Adrenal gland (tissue), 12 donors: Measurements from ENCODE around the gene SFT2D3. TPM values are rescaled to one million over a fixed set of nuclear protein-coding genes. Genes with fewer than 3 reads are reported as not detected.

Experiments used
- DNase-seq, 7 donors: peaks; one replicate each; pipeline ENCODE4 v3.0.0-alpha.2; 2019 to 2020
- H3K27ac ChIP-seq, 5 donors: fragments of 200-600 bp; sonication (generic) in 4 of 5; 1 replicate in 3 of 5; 2 replicates in 2 of 5; pipeline versions ENCODE4 v1.5.1 to v1.8.0; 2016 to 2020; ENCODE audit warnings: mild to moderate bottlenecking in 1 of 5
- H3K27me3 ChIP-seq: fragments of 200-600 bp; 2 replicates; pipeline ENCODE4 v1.8.0; 2021
- H3K36me3 ChIP-seq, 2 donors: fragments of 200-600 bp; replicated peaks in 1 of 2; 1 replicate in 1 of 2; 2 replicates in 1 of 2; pipeline versions ENCODE4 v1.5.1 to v1.8.0; 2018 to 2022
- H3K4me1 ChIP-seq, 2 donors: fragments of 200-600 bp; replicated peaks in 1 of 2; 1 replicate in 1 of 2; 2 replicates in 1 of 2; pipeline versions ENCODE4 v1.5.1 to v1.8.0; 2018 to 2021
- H3K4me3 ChIP-seq, 4 donors: fragments of 200-600 bp; sonication (generic) in 3 of 4; one replicate each; pipeline ENCODE4 v1.5.1; 2016 to 2018
- H3K9me3 ChIP-seq, 3 donors: fragments of 200-600 bp; sonication (generic) in 1 of 3; replicated peaks in 1 of 3; 1 replicate in 2 of 3; 2 replicates in 1 of 3; pipeline versions ENCODE4 v1.5.1 to v1.8.0; 2016 to 2021
- POLR2A ChIP-seq, 2 donors: fragments of 450-650 bp; IDR thresholded peaks; one replicate each; pipeline ENCODE4 v1.6.1; 2017; ENCODE audit warnings: antibody characterized with exemption in 2 of 2, mild to moderate bottlenecking in 2 of 2, moderate library complexity in 1 of 2
- WGBS, 4 donors: extraction: QIAGEN DNeasy Blood & Tissue Kit in 2 of 4; methylation state at CpG; one replicate each; pipeline versions ENCODE4 v1.1.5 to v1.1.7; 2013 to 2017; 5-methylcytosine and 5-hydroxymethylcytosine counted together
- intact Hi-C, 2 donors: fragments of 100-400 bp; cut with DNase I; formaldehyde crosslinking; loops; one replicate each; pipeline versions ENCODE4 v1.14.1 to v1.15.0; 2022 to 2023
- polyA plus RNA-seq, 3 donors: library from polyadenylated mRNA; stranded (reverse); fragments of 200-250 nt in 2 of 3; fragments of 350-450 nt in 1 of 3; fragmentation: Illumina TruSeq in 1 of 3; extraction: RNeasy Lipid Tissue Mini Kit (QIAGEN cat#74804) in 1 of 3; gene quantifications; one replicate each; pipeline ENCODE4 v1.2.3, GENCODE V29; 2013 to 2014
- total RNA-seq, 9 donors: library from RNA; depleted of rRNA in 4 of 9; stranded (reverse); fragments of >200 nt in 4 of 9; fragments of 120-200 nt in 1 of 9; fragmentation: NEBNext Ultra II Directional in 1 of 9; extraction: Animal tissue kit (Norgen Biotek cat#: 25700) in 1 of 9; gene quantifications; one replicate each; pipeline versions ENCODE4 v1.1.0 to v1.2.4, GENCODE V29; 2013 to 2023
- TF ChIP-seq, protein P1 (sequence below), 6 experiments: fragments of 450-650 bp in 4 of 6; fragments of 200-600 bp in 2 of 6; sonication (generic) in 1 of 6; IDR thresholded peaks; 1 replicate in 5 of 6; 2 replicates in 1 of 6; pipeline versions ENCODE4 v1.5.1 to v1.8.0; 2016 to 2021; ENCODE audit warnings: antibody characterized with exemption in 6 of 6, mild to moderate bottlenecking in 2 of 6, moderate library complexity in 1 of 6
- donor health status: healthy with polysubstance abuse.
- donor health status: Bipolar disorder and iron deficiency.
- donor health status: DM: yes; HTN: yes; CAD: no.
- donor health status: DM: no; HTN: no; CAD: no.
- donor health status: DM: no; HTN: no; CAD: no.
- donor health status: DM: yes; HTN: yes; CAD: no.

The SFT2D3 gene
- total and polyA plus RNA-seq, 12 donors = 4.3 to 12.2 (median 6.4) TPM

DNA sequence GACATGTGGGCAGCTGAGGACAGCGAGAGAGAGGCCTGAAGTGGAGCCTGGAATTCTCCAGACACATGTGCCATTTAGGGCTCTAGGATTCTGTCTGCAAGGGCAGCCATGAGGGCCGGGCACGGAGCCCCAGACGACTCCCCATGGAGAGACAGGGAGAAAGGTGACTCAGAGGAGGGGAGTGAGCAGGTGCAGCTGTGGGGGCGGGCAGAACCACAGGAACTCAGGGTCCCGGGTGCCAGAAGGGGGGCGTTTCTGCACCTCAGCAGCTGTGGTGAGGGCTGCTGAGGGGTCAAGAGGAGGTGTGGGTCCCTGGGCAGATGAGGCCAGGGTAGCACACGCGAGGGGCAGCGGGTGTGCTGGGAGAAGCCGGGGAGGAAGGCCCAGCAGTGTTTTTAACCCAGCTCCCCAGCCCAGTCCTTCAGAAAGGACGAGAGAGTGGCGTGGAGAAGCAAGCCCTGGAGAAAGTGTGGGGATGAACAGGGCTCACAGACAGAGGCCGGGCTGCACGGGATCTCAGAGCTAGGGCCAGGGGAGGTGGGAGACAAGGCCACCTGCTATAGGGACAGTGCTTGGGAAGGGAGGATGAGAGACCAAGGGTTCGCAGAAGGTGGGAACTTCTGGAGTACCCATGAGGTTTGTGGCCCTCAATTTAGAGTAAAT lies 47.7 kb upstream of the SFT2D3 start:
- WGBS, 4 donors = 80 to 83% (median 81%) methylated on average over 16 of the region's 16 CpGs
- H3K9me3 ChIP-seq = no peaks in the 10 kb centered on the region
- no peak overlapping the region for H3K4me3 ChIP-seq
- TF ChIP-seq, protein P1, sequence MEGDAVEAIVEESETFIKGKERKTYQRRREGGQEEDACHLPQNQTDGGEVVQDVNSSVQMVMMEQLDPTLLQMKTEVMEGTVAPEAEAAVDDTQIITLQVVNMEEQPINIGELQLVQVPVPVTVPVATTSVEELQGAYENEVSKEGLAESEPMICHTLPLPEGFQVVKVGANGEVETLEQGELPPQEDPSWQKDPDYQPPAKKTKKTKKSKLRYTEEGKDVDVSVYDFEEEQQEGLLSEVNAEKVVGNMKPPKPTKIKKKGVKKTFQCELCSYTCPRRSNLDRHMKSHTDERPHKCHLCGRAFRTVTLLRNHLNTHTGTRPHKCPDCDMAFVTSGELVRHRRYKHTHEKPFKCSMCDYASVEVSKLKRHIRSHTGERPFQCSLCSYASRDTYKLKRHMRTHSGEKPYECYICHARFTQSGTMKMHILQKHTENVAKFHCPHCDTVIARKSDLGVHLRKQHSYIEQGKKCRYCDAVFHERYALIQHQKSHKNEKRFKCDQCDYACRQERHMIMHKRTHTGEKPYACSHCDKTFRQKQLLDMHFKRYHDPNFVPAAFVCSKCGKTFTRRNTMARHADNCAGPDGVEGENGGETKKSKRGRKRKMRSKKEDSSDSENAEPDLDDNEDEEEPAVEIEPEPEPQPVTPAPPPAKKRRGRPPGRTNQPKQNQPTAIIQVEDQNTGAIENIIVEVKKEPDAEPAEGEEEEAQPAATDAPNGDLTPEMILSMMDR (IDR thresholded peaks at IDR 0.05) = no peak
- TF ChIP-seq POLR2A (IDR thresholded peaks at IDR 0.05) = no peak
- no peak for DNase-seq
- H3K36me3 ChIP-seq = no peaks in the 10 kb centered on the region
- intact Hi-C loops = no loop called here
- peaks cover 0 to 4% of the 10 kb centered on the region in 2 donors for H3K4me1 ChIP-seq
- H3K27me3 ChIP-seq = no peaks in the 10 kb centered on the region
- H3K27ac ChIP-seq = no peak overlapping the region

DNA sequence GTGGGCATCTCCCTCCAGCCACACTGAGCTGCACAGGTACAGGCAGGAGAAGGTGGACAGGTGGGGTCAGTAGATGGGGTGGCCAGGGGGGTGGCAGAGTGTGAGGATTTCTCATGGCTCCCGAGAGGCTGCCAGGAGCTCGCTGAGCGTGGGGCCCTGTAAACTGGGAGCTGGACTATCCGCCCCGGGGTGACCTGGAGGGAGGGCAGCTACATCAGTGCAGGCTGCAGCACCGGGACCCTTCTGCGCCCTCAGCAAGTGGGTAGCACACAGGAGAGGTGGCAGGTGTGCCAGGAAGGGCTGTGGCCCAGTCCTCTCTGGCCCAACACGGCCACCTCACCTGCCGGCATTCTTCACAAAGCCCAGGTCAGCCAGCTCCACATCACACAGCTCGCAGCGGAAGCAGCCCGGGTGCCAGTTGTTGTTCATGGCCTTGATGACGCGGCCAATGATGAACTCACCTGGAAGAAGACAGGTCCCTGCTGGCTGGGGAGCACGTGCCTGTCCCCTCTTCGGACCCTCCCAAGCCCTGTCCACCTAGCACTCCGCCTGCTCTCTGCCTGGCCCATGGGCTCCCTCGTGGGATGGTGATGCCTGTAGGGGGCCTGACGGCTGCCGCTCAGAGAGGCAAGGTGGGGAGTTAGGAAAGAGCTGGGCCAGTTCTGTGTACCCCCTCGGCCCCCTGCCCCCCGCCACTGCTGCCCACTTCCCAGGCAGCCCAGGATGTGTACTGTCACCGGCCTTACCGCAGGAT lies 47.0 kb upstream of the SFT2D3 start:
- 75 to 92% (median 89%) methylated on average over 5 to 24 of the region's 24 CpGs for WGBS, 4 donors
- Histone ChIP-seq H3K27ac (no peak overlapping the region), H3K27me3 (no peaks in the 10 kb centered on the region), H3K9me3 (no peaks in the 10 kb centered on the region), H3K36me3 (no peaks in the 10 kb centered on the region), H3K4me3 (no peak overlapping the region), H3K4me1 (peaks cover 0 to 4% of the 10 kb centered on the region in 2 donors)
- TF ChIP-seq POLR2A (IDR thresholded peaks at IDR 0.05) = no peak
- TF ChIP-seq, protein P1 (IDR thresholded peaks at IDR 0.05) = no peak
- DNase-seq = no peak
- intact Hi-C loops = no loop called here

DNA sequence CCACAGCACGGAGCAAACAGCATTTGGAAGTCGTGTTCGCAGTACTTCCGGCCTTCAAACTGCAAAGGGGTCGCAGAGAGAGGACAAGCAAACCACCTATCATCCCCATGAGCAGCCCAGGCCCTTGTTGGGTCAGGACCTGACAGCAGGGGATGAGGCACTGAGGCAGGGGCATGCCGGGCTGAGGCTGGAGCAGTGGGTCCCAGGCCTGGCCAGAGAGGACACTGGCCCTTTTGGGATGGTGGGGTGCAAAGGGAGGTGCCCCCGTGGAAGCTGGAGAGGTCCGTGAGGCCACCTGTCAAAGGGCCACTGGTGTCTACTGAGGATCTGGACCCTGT lies 46.5 kb upstream of the SFT2D3 start:
- H3K9me3 ChIP-seq = no peaks in the 10 kb centered on the region
- H3K27me3 ChIP-seq = no peaks in the 10 kb centered on the region
- no peak overlapping the region for H3K4me3 ChIP-seq
- no peak overlapping the region for H3K27ac ChIP-seq
- intact Hi-C loops = no loop called here
- no peak for TF ChIP-seq POLR2A (IDR thresholded peaks at IDR 0.05)
- TF ChIP-seq, protein P1 (IDR thresholded peaks at IDR 0.05) = no peak
- 76 to 90% (median 86%) methylated on average over 8 of the region's 8 CpGs for WGBS, 4 donors
- no peaks in the 10 kb centered on the region for H3K36me3 ChIP-seq
- H3K4me1 ChIP-seq = no peaks in the 10 kb centered on the region
- no peak for DNase-seq

DNA sequence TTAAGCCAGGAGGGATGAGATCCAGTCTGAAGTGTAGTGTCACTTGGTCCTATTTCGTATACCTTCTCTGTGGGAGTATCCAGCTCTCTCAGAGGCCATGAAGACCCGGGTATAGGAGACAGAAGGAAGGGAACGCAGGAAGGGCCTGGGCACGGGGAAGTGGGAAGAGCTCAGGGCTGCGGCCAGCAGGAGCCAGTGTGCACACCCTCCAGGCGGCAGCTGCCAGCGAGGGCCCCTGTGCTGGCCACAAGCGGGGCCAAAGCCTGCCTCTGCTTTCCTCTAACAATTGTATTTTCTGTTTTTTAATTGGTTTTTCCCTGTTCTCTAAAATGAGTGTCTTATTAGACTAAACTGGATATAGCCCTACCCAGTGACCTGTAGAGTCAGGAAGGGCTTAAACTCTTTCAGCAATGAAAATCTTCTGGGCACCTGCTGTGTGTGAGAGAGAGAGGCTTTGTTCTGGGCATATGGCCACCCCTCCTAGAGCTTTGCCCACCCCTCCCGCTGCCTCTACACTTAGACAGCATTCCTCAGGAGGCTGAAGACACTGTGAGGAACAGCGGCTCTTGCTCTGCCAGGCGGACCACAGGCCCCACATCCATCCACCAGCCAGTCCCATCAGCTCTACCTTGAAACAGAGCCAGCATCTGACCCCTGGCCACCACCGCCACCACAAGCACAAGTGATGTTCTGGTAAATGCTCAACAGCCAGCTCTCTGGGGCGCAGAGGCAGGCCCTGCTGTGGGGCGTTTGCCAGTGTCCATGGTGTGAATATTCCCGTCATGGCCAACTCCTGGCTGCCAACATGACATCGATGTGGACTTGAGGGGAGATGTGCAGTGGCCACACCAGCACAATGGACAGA lies 45.9 kb upstream of the SFT2D3 start:
- Histone ChIP-seq H3K4me3 (no peak overlapping the region), H3K36me3 (no peaks in the 10 kb centered on the region), H3K4me1 (no peaks in the 10 kb centered on the region), H3K9me3 (no peaks in the 10 kb centered on the region), H3K27ac (peak overlapping the region in 1 of 5 donors; percentile 1), H3K27me3 (no peaks in the 10 kb centered on the region)
- TF ChIP-seq, protein P1 (IDR thresholded peaks at IDR 0.05) = no peak
- no peak for TF ChIP-seq POLR2A (IDR thresholded peaks at IDR 0.05)
- intact Hi-C loops = no loop called here
- 77 to 90% (median 88%) methylated on average over 14 to 16 of the region's 16 CpGs for WGBS, 4 donors
- DNase-seq = no peak
